ENCODE measurements around the gene SETX. TPM values are rescaled to one million over a fixed set of nuclear protein-coding genes. Genes with fewer than 3 reads are reported as not detected.

The SETX gene
- total and polyA plus RNA-seq, 10 of the 15 experiments (the other 5 are each of a cell fraction or from before 2014, with no cell fraction given) = 15.8 to 75.7 (median 37.0) TPM

GRCh38 chr9:132232522-132232921 is 122.3 kb downstream of the SETX start:
- Histone ChIP-seq H3K27ac (ENCODE audit: control insufficient read depth, insufficient read depth) (no peak overlapping the region), H3K9ac (ENCODE audit: control insufficient read depth, insufficient read depth, low read length) (no peak overlapping the region), H4K20me1 (ENCODE audit: control insufficient read depth, insufficient read depth) (no peaks in the 10 kb centered on the region), H3K4me2 (ENCODE audit: control insufficient read depth, insufficient read depth) (no peak overlapping the region), H2AFZ (ENCODE audit: control insufficient read depth, low read depth, low read length) (no peak overlapping the region), H3K36me3 (ENCODE audit: control insufficient read depth in 2 of 2, insufficient read depth in 2 of 2, low read length in 1 of 2) (no peaks in the 10 kb centered on the region), H3K9me3 (replicated peaks; ENCODE audit: control insufficient read depth, insufficient read depth, low read length) (no peaks in the 10 kb centered on the region), H3K4me1 (ENCODE audit: control insufficient read depth, insufficient read depth, low read length) (no peaks in the 10 kb centered on the region), H3K4me3 (no peak overlapping the region), H3K79me2 (ENCODE audit: control insufficient read depth, insufficient read depth, low read length) (no peaks in the 10 kb centered on the region), H3K27me3 (replicated peaks in 1 of 2; ENCODE audit: control insufficient read depth in 2 of 2, insufficient read depth in 2 of 2, low read length in 1 of 2) (no peaks in the 10 kb centered on the region)
- SMC1A ChIA-PET (ENCODE audit: uncharacterized antibody, unreplicated experiment) = interaction anchor here (1.1 kb wide), 1 partner anchor 467 kb away, joined by 3 read pairs; no protein-coding TSS in a partner anchor
- WGBS (ENCODE audit: insufficient coverage, insufficient replicate concordance, low lambda C conversion rate, missing lambda C conversion rate) = 7% methylated on average over 3 of the region's 3 CpGs
- POLR2A ChIA-PET = no interaction called here
- intact Hi-C loops (cut with micrococcal nuclease; ENCODE audit: unreplicated experiment) = no loop called here
- FAIRE-seq = no peak
- RAD21 ChIA-PET (ENCODE audit: unreplicated experiment) = no interaction called here
- BruUV-seq (replicated peaks) = no TSS peak
- in situ Hi-C loops (cut with MboI) = loop anchor here (25.0 kb wide), 1 partner anchor 645 kb away; no protein-coding TSS in a partner anchor
- no peak for DNase-seq (ENCODE audit: low read depth, low spot score)
- ATAC-seq = no peak
- CTCF ChIA-PET = interaction anchor here (1.1 kb wide), 1 partner anchor 537 kb away, joined by 3 read pairs; no protein-coding TSS in a partner anchor
- no peak for TF ChIP-seq NFXL1 (IDR thresholded peaks at IDR 0.05; ENCODE audit: borderline replicate concordance)
- no peak for TF ChIP-seq ZBTB40 (IDR thresholded peaks at IDR 0.05; ENCODE audit: borderline replicate concordance)
- no peak for TF ChIP-seq CTCF (IDR thresholded peaks at IDR 0.05 in 2 of 3, conservative IDR thresholded peaks at IDR 0.05 in 1 of 3; ENCODE audit: control insufficient read depth in 2 of 3, extremely low read depth in 1 of 3, insufficient read depth in 1 of 3, low read depth in 3 of 3, low read length in 3 of 3)

All from GM12878 (cell line).